OCI-LY7 (cell line): Measurements from ENCODE around the gene OR2T8. TPM values are rescaled to one million over a fixed set of nuclear protein-coding genes. Genes with fewer than 3 reads are reported as not detected.

Source experiments
- BruUV-seq: library from RNA; stranded (reverse); fragments of 400-500 nt; replicated peaks from 2 replicates; lab custom pipeline; 2021; lab: Mats Ljungman, UMichigan
- CTCF ChIA-PET: fragments of 300-600 bp; sonication (Branson Sonifier 250); formaldehyde crosslinking; loops from one replicate; lab custom pipeline; 2022; ENCODE audit warnings: antibody characterized with exemption; ENCODE audit not compliant: unreplicated experiment; lab: Charles Lee
- POLR2A ChIA-PET: fragments of 300-600 bp; sonication (Branson Sonifier 250); formaldehyde crosslinking; loops from one replicate; lab custom pipeline; 2022; ENCODE audit warnings: antibody characterized with exemption; lab: Charles Lee
- DNase-seq: peaks from one replicate; pipeline ENCODE4 v3.0.0-alpha.2; 2015; ENCODE audit warnings: low spot score
- H2AFZ ChIP-seq: fragments of 200-600 bp; sonication (generic), shearing (Covaris generic); 2 replicates; pipeline ENCODE4 v1.6.1; 2014; ENCODE audit warnings: mild to moderate bottlenecking, antibody characterized with exemption, low read length, moderate library complexity
- H3K27ac ChIP-seq: fragments of 200-600 bp; sonication (generic); 2 replicates; pipeline ENCODE4 v1.5.1; 2014; ENCODE audit warnings: mixed run types, low read depth, mild to moderate bottlenecking, moderate library complexity, low read length, inconsistent platforms; ENCODE audit not compliant: poor library complexity, severe bottlenecking
- H3K36me3 ChIP-seq: fragments of 200-600 bp; sonication (generic); 2 replicates; pipeline ENCODE4 v1.6.1; 2014; ENCODE audit warnings: mild to moderate bottlenecking, antibody characterized with exemption, low read length, moderate library complexity, mixed read lengths; ENCODE audit not compliant: insufficient read depth
- H3K4me1 ChIP-seq: fragments of 200-600 bp; sonication (generic); 2 replicates; pipeline ENCODE4 v1.5.1; 2014; ENCODE audit warnings: mild to moderate bottlenecking, low read length; ENCODE audit not compliant: insufficient read depth, poor library complexity, severe bottlenecking
- H3K4me2 ChIP-seq: fragments of 200-600 bp; sonication (generic); 2 replicates; pipeline ENCODE4 v1.6.1; 2014; ENCODE audit warnings: mild to moderate bottlenecking, low read length
- H3K4me3 ChIP-seq: fragments of 200-600 bp; sonication (generic); 2 replicates; pipeline ENCODE4 v1.5.1; 2014; ENCODE audit warnings: mild to moderate bottlenecking, low read depth, low read length; ENCODE audit not compliant: poor library complexity, severe bottlenecking
- H3K79me2 ChIP-seq: fragments of 200-600 bp; sonication (generic); 2 replicates; pipeline ENCODE4 v1.6.1; 2016; ENCODE audit warnings: low read depth, mild to moderate bottlenecking, low read length, moderate library complexity, mixed read lengths; ENCODE audit not compliant: insufficient read depth
- H3K9me2 ChIP-seq: fragments of 200-600 bp; sonication (generic); 2 replicates; pipeline ENCODE4 v1.6.1; 2016; ENCODE audit warnings: mild to moderate bottlenecking, low read length, mixed read lengths; ENCODE audit not compliant: insufficient read depth
- H3K9me3 ChIP-seq: fragments of 200-600 bp; sonication (generic); 2 replicates; pipeline ENCODE4 v1.6.1; 2014; ENCODE audit warnings: mild to moderate bottlenecking, mixed run types, low read length, mixed read lengths
- H4K20me1 ChIP-seq: fragments of 200-600 bp; sonication (generic); 2 replicates; pipeline ENCODE4 v1.6.1; 2014; ENCODE audit warnings: mild to moderate bottlenecking, antibody characterized with exemption, low read length, moderate library complexity, mixed read lengths; ENCODE audit not compliant: insufficient read depth
- CTCF ChIP-seq: fragments of 200-600 bp; sonication (generic); conservative IDR thresholded peaks from 2 replicates; pipeline ENCODE4 v1.5.1; 2014; ENCODE audit warnings: mild to moderate bottlenecking, antibody characterized with exemption, low read length, moderate library complexity, mixed read lengths
- EZH2phosphoT487 ChIP-seq: fragments of 200-600 bp; sonication (generic); IDR thresholded peaks from 2 replicates; pipeline ENCODE4 v1.6.1; 2018; ENCODE audit warnings: low read depth, borderline replicate concordance, mild to moderate bottlenecking, mixed run types, antibody characterized with exemption, low read length, moderate library complexity, mixed read lengths
- intact Hi-C: fragments of 100-400 bp; cut with micrococcal nuclease; formaldehyde crosslinking; loops from one replicate; pipeline ENCODE4 v1.10.0; 2022; ENCODE audit not compliant: unreplicated experiment
- total RNA-seq, 2 experiments: library from RNA; depleted of rRNA in 1 of 2; stranded (reverse); fragments of >200 nt in 1 of 2; shearing (Covaris generic) in 1 of 2; gene quantifications; 2 replicates each; pipeline ENCODE4 v1.2.3, GENCODE V29; 2014 to 2022

The OR2T8 gene
- total RNA-seq, 2 experiments from 2014 or later = not detected

GRCh38 chr1:247964933-247965332, 44.9 kb downstream of the OR2T8 start, which contains the start of gene OR2AK2:
Gene OR2AK2, plus strand, starts transcription at chr1:247965233. Its CDS starts 144 bp downstream, at chr1:247965377.
- BruUV-seq = no TSS peak
- Histone ChIP-seq H3K4me2 (no peak within 1 kb of the TSS), H3K4me1 (no peaks in the 10 kb centered on the region), H3K36me3 (no peaks in the 10 kb centered on the region), H3K9me3 (no peaks in the 10 kb centered on the region), H3K4me3 (no peak within 1 kb of the TSS), H3K27ac (no peak within 1 kb of the TSS), H2AFZ (no peak within 1 kb of the TSS), H4K20me1 (no peaks in the 10 kb centered on the region), H3K9me2 (no peaks in the 10 kb centered on the region), H3K79me2 (no peaks in the 10 kb centered on the region)
- ChIA-PET POLR2A (no interaction called here), CTCF (no interaction called here)
- DNase-seq = no peak
- no peak for TF ChIP-seq CTCF
- no peak for TF ChIP-seq EZH2phosphoT487
- intact Hi-C loops = no loop called here

- no peaks in the 10 kb centered on the region for H3K9me2 ChIP-seq
- H3K9me3 ChIP-seq = no peaks in the 10 kb centered on the region
- H3K27ac ChIP-seq = no peak overlapping the region
- no peak overlapping the region for H3K4me2 ChIP-seq
- POLR2A ChIA-PET = no interaction called here
- CTCF ChIA-PET = no interaction called here
- no peaks in the 10 kb centered on the region for H3K4me1 ChIP-seq
- no peak for TF ChIP-seq EZH2phosphoT487
- no peak for TF ChIP-seq CTCF
- DNase-seq = no peak
- no peak overlapping the region for H3K4me3 ChIP-seq
- BruUV-seq = no TSS peak
- no peaks in the 10 kb centered on the region for H3K36me3 ChIP-seq
- H3K79me2 ChIP-seq = no peaks in the 10 kb centered on the region
- no peak overlapping the region for H2AFZ ChIP-seq
- intact Hi-C loops = no loop called here
- H4K20me1 ChIP-seq = no peaks in the 10 kb centered on the region
These were observed 46.6 kb downstream of the OR2T8 start for GRCh38 chr1:247966532-247967204.

Other genes starting within 250 kb of the OR2T8 start
- gene OR13G1, start 240.5 kb upstream of the OR2T8 start, total RNA-seq (2014; rRNA removed; shearing (Covaris generic)) = not detected in 2 replicates
- not detected in 2 replicates for gene OR13G1, start 240.5 kb upstream of the OR2T8 start, total RNA-seq (2022)
- gene OR6F1, start 203.6 kb upstream of the OR2T8 start, total RNA-seq (2014; rRNA removed; shearing (Covaris generic)) = not detected in 2 replicates
- not detected in 2 replicates for gene OR6F1, start 203.6 kb upstream of the OR2T8 start, total RNA-seq (2022)
- gene OR14K1, start 181.6 kb upstream of the OR2T8 start, total RNA-seq (2014; rRNA removed; shearing (Covaris generic)) = not detected in 2 replicates
- not detected in 2 replicates for gene OR14K1, start 181.6 kb upstream of the OR2T8 start, total RNA-seq (2022)
- not detected in 2 replicates for gene OR14A2, start 172.1 kb upstream of the OR2T8 start, total RNA-seq (2014; rRNA removed; shearing (Covaris generic))
- gene OR14A2, start 172.1 kb upstream of the OR2T8 start, total RNA-seq (2022) = not detected in 2 replicates
- not detected in 2 replicates for gene OR1C1, start 159.7 kb upstream of the OR2T8 start, total RNA-seq (2014; rRNA removed; shearing (Covaris generic))
- not detected in 2 replicates for gene OR1C1, start 159.7 kb upstream of the OR2T8 start, total RNA-seq (2022)
- not detected in 2 replicates for gene OR14A16, start 96.1 kb upstream of the OR2T8 start, total RNA-seq (2014; rRNA removed; shearing (Covaris generic))
- not detected in 2 replicates for gene OR14A16, start 96.1 kb upstream of the OR2T8 start, total RNA-seq (2022)
- not detected in 2 replicates for gene OR11L1, start 78.4 kb upstream of the OR2T8 start, total RNA-seq (2014; rRNA removed; shearing (Covaris generic))
- not detected in 2 replicates for gene OR11L1, start 78.4 kb upstream of the OR2T8 start, total RNA-seq (2022)
- not detected in 2 replicates for gene TRIM58, start 63.1 kb upstream of the OR2T8 start, total RNA-seq (2014; rRNA removed; shearing (Covaris generic))
- not detected in 2 replicates for gene TRIM58, start 63.1 kb upstream of the OR2T8 start, total RNA-seq (2022)
- gene OR2W3, start 24.7 kb upstream of the OR2T8 start, total RNA-seq (2014; rRNA removed; shearing (Covaris generic)) = not detected in 2 replicates
- not detected in 2 replicates for gene OR2W3, start 24.7 kb upstream of the OR2T8 start, total RNA-seq (2022)
- gene OR2AJ1, start 4.6 kb downstream of the OR2T8 start, total RNA-seq (2014; rRNA removed; shearing (Covaris generic)) = not detected in 2 replicates
- gene OR2AJ1, start 4.6 kb downstream of the OR2T8 start, total RNA-seq (2022) = not detected in 2 replicates
- gene OR2L8, start 28.6 kb downstream of the OR2T8 start, total RNA-seq (2014; rRNA removed; shearing (Covaris generic)) = not detected in 2 replicates
- not detected in 2 replicates for gene OR2L8, start 28.6 kb downstream of the OR2T8 start, total RNA-seq (2022)
- gene OR2AK2, start 45.0 kb downstream of the OR2T8 start, total RNA-seq (2014; rRNA removed; shearing (Covaris generic)) = 0.15 TPM in 1 of 2 replicates, not detected in the other
- not detected in 2 replicates for gene OR2AK2, start 45.0 kb downstream of the OR2T8 start, total RNA-seq (2022)
- gene OR2L5, start 93.4 kb downstream of the OR2T8 start, total RNA-seq (2014; rRNA removed; shearing (Covaris generic)) = not detected in 2 replicates
- not detected in 2 replicates for gene OR2L5, start 93.4 kb downstream of the OR2T8 start, total RNA-seq (2022)
- 0.06 TPM in 1 of 2 replicates, not detected in the other for gene OR2L2, start 109.8 kb downstream of the OR2T8 start, total RNA-seq (2014; rRNA removed; shearing (Covaris generic))
- 0.07 and 0.10 TPM in 2 replicates for gene OR2L2, start 109.8 kb downstream of the OR2T8 start, total RNA-seq (2022)
- gene OR2L3, start 126.6 kb downstream of the OR2T8 start, total RNA-seq (2014; rRNA removed; shearing (Covaris generic)) = 0.15 TPM in 1 of 2 replicates, not detected in the other
- not detected in 2 replicates for gene OR2L3, start 126.6 kb downstream of the OR2T8 start, total RNA-seq (2022)
- not detected in 2 replicates for gene OR2L13, start 174.9 kb downstream of the OR2T8 start, total RNA-seq (2014; rRNA removed; shearing (Covaris generic))
- gene OR2L13, start 174.9 kb downstream of the OR2T8 start, total RNA-seq (2022) = not detected in 2 replicates
- not detected in 2 replicates for gene OR2M5, start 224.9 kb downstream of the OR2T8 start, total RNA-seq (2014; rRNA removed; shearing (Covaris generic))
- gene OR2M5, start 224.9 kb downstream of the OR2T8 start, total RNA-seq (2022) = not detected in 2 replicates